GM15510 (cell line): Measurements from ENCODE around the gene RAC2.
A peak's percentile ranks its signal among the peaks of the same experiment; 100 is the strongest.

Experiments
- POLR2A ChIP-seq: IDR thresholded peaks from 3 replicates; pipeline ENCODE4 v1.6.1; 2011; ENCODE audit warnings: borderline replicate concordance; ENCODE audit not compliant: insufficient read length; ENCODE audit errors: extremely low read depth

RAC2 gene

GRCh38 chr22:37249986-37250385, 5.9 kb upstream of the RAC2 start:
- peak; percentile 17 for TF ChIP-seq POLR2A

GRCh38 chr22:37248251-37248650, 4.2 kb upstream of the RAC2 start:
- no peak for TF ChIP-seq POLR2A

DNA sequence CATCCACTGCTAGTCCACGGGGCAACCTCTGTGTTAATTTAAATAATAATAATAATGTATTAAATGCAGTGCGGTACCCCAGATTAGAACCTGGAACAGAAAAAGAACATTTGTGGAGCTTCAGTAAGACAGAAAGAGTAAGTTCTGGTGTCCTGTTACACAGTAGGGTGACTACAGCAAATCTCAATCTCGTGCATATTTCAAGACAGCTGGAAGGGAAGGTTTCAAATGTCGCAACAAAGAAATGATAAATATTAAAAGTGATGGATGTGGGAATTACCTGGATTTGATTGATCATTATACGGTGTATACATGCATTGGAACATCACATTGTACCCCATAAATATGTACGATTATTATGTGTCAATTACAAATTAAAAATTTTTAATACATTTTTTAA, 1.7 kb upstream of the RAC2 start:
- TF ChIP-seq POLR2A, result no peak

- peak; percentile 54 for TF ChIP-seq POLR2A
Measured at GRCh38 chr22:37244922-37245722, 1.1 kb upstream of the RAC2 start.

DNA sequence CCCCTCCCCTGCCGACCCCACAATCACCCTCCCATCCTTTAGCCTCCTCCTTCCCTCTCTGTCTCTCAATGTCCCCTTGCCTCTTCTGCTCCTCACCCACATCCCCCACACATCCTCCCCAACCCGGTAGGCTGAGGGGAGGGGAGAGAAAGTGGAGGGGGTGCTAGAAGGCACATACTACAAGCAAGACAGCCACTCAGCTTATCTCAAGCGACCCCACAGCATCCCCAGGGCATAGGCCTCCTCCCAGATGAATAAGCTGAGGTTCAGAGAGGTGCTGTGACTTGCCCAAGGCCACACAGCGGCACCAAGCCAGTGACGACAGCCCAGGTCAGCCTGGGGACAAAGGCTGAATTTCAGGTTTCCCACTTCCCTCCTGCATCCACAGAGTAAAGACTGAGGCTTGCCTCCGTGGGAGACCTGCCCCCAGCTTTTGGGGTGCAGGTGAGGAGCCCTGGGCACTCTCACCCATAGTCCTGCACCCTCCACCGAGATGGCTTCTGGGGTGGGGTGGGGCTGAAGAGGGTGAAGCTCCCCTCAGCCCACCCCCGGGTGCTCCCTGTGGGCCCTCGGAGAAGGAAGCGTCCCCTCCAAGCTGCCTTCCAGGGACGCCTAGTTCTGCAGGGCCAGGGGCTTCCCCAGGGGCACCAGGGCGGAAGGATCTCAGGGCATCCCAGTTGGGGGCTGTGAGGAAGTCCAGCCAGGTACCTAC, 511 bp downstream of the RAC2 start:
- no peak for TF ChIP-seq POLR2A

DNA sequence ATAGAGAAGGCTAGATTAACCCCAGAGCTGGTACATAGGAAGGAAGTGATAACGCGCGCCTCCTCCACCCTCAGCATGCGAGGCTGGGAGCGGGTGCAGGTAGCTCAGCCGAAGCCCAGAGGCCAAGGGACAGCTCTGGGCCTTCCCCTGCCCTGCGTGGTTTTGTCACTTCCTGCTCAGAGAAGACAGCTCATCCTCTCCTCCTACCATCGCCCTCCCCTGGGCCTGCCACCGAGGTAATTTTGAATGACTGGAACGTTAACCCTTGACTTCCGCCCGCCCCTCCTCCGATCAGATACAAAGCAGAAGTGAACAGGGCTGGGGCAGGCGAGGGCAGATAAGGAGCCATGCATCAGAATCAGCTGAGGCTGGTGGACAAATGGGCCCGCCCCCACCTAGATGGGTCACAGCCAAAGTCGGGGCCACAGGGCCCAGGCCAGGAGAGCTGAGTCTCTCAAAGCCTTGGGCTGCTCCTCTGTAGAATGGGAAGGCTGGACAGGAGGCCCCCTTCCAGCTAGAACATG, 1.6 kb downstream of the RAC2 start:
- peak; percentile 67 for TF ChIP-seq POLR2A

DNA sequence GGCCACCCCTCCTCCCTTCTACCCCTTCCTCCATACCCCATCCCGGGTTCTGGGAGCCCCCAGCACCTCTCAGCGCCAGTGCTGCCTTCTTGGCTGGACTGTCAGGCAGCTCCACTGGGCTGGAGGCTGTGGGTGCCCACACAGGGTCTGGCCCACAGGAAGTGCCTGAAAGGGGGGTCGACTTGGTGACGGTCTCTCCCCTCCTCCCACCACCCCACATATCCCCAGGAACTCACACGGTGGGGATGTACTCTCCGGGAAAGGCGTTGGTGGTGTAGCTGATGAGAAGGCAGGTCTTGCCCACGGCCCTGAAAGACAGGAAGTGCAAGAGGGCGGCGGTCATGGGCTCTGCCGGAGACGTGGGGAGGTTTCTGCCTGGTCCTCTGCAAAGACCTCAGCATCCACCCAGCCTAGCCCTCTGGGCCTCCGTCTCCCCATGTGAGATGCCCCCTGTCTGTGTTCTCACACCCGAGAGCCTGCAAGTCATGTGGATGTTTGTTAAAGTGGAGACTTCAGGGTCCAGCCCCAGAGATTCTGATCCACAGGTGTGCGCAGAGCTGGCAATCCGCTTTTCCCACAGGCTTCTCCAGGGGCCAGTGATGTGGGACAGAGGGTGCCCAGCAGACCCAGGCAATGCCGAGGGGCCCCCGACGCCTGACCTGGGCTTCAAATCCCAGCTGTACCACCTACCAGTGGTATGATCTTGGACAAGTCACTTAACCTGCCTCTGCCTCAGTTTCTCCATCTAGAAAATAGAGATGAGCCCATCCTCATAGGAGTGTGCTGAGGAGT, 2.5 kb downstream of the RAC2 start:
- TF ChIP-seq POLR2A, result no peak

DNA sequence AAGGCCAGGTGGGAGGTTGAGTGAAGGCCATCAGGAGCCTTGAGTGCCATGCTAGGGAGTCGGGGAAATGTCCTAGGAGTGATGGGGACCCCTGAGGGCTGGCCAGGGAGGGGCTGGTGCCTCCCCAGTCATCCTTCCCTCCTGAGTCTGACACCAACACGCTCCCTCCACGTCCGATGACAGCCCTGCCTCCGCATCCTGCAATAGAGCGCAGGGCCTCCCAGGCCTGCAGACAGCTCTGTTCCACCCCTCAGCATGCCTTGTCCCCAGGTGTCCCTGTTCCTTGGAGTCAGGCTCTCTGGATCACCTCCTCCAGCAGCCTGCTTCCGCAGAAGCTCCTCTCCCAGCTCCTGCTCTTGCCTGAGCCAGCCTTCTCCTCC, 3.1 kb downstream of the RAC2 start:
- no peak for TF ChIP-seq POLR2A

- no peak for TF ChIP-seq POLR2A
Measured at GRCh38 chr22:37240240-37240940, 3.7 kb downstream of the RAC2 start.

DNA sequence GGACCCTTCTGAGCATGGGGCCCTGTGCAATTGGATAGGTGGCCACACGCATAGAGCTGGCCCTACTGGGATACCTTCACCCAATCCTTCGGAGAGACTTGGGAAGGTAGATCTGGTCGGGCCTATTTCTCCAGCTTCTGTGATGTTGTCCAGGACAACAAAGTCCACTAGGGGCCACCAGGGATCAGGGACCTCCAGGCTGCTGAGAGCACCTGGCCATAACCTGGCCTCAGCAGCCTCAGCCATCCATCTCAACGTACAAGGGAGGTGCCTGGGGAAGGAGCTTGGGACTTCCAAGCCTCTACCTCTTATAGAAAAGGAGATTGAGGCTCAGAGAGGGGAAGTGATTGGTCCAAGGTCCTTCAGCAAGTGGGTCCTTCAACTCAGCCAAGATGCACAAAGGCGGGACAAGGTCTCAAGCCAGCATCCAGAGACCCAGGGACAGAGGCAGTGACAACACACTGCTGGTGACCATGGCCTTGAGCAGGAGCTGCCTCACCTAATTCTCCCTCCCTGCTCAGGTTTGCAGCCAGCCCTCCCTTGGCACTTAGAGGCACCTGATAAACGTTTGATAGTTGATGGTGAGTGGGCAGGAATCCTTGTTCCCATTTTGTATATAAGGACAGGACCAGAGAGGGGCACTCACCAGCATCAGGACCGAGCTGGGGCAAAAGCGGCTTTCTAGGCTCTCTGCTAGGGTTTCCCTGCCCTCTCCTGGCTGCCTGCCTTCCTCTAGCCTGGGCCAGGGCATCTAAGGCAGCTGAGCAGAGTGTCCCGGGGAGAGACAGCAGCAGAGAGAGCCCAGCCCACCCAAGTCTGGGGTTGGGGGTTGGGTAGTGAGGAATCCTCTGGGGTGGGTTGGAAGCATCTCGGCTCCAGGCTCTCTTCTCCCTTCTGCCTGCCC, 4.5 kb downstream of the RAC2 start:
- no peak for TF ChIP-seq POLR2A

DNA sequence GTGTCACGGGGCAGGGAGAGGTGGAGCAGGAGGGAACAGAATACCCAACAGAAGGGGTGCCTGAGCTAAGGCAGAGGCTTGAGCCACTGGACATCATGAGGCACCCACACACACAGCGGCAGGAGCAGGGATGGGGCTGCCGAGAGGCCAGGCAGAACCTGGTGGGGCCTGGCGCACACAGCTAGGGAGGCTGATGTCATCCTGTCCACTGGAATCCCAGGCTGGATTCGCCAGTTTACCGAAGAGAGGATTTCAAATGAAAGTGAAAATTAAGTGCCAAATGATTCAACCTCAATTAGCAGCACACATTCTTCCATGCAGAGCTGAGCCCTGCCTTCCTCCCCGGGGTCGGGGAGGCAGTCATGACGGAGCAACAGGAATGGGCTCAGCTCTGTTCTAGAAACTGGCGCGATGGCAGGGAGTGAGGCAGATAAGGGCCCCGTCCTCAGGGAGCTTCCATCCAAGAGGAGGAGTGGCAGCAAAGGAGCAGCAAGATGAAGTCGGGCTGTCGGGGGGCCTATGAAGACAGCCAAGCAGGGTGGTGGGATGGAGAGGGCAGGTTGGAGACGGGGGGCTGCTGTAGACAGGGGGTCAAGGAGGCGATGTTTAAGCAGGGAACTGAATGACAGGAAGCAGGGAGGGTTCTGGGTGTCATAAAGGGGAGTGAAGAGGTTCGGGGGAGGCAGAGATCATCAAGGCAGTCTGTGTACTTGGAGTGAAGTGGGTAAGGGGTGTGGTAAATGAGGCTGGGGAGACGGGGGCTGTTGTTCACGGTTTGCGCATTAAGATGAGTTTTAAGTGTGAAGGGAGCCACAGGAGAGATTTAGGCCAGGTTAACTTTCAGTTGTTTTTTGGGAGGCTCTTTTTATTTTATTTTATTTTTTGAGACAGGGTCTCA, 6.4 kb downstream of the RAC2 start:
- no peak for TF ChIP-seq POLR2A

DNA sequence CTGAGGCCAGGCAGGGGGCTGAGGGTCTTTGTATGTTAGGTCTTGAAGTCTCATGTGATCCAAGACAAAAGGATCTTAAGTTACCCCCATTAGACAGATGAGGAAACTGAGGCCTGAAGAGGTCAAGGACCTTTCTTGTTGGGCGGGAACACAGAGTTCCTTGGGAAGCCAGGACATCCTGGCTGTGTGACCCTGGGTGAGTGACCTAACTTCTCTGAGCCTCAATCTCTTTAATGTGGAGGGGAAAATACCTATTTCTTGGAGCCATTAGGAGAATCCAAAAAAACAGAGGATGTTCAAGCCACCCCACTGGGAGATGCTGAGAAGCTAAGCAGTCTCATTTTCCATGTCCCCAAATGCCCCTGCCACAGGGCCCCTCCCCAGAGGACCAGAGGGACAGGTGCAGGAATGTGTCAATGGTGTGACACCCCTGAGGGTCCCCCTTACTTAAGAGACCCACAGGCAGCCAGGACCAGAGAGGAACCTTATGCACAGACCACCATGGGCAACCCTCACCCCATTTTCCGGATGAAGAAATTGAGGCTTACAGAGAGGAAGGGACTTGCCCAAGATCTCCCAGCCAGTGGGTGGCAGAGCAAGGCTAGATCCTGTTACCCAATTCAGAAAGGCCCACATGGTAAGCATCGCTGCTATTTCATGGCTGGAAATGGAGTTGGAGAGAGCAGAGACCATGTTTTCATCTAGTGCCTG, 8.0 kb downstream of the RAC2 start:
- TF ChIP-seq POLR2A, result no peak
